Measurements from ENCODE around the gene ATF7IP.

DNA sequence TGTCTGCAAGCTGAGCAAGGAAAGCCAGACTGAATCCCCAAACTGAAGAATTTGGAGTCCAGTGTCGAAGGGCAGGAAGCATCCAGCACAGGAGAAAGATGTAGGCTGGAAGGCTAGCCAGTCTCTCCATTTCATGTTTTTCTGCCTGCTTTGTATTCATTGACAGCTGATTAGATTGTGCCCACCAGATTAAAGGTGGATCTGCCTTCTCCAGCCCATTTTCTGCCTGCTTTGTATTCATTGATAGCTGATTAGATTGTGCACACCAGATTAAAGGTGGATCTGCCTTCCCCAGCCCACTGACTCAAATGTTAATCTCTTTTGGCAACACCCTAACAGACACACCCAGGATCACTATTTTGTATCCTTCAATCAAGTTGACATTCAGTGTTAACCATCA is 116.9 kb downstream of the ATF7IP start:
- no peak for TF ChIP-seq POLR2A (IDR thresholded peaks at IDR 0.05; ENCODE audit: low read depth, low read length)
- TF ChIP-seq POLR2AphosphoS5 (IDR thresholded peaks at IDR 0.05; ENCODE audit: low read depth, low read length), result no peak
- no peak for TF ChIP-seq TAF1 (IDR thresholded peaks at IDR 0.05; ENCODE audit: borderline replicate concordance, low read depth, low read length)
